ENCODE measurements around the gene RSL1D1. TPM values are rescaled to one million over a fixed set of nuclear protein-coding genes. Genes with fewer than 3 reads are reported as not detected.

Gene RSL1D1
- total RNA-seq, 1 donor from 2014 or later = 89.6 TPM

DNA sequence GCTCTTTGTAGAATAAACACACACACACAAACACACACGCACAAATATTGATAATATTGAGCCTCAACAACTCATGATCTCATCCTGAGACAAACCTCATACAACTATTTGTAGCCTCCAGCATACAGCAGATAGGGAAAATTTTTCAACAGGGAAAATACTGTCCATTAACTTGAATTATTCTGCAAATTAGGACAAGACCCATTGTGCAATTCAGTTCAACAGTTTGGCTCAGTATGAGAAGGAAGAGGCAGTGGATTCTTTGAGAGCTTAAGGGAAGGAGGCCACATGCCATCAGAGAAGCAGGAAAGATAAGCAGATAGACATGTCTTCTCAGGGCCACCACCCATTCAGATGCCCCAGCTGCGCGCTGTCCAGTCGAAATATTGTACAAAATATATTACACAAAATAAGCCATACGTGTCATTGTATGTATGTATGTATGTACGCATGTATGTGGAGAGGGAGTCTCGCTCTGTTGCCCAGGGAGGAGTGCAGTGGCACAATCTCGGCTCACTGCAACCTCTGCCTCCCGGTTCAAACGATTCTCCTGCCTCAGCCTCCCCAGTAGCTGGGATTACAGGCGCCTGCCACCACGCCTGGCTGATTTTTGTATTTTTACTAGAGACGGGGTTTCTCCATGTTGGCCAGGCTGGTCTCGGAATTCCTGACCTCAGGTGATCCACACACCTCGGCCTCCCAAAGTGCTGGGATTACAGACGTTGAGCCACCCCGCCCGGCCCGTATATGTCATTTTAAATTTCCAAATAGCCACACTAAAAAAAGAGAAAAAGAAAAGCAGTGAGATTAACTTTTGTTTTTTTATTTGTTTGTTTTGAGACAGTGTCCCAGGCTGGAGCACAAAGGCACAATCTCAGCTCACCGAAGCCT is 56.1 kb downstream of the RSL1D1 start:
- H3K4me3 Mint-ChIP-seq (ENCODE audit: unreplicated experiment) = peak overlapping the region; percentile 87
- no peaks in the 10 kb centered on the region for H3K27me3 Mint-ChIP-seq (ENCODE audit: low read depth)
- peaks cover 82% of the 10 kb centered on the region for H3K4me1 Mint-ChIP-seq (ENCODE audit: low read depth)
- H3K36me3 Mint-ChIP-seq (ENCODE audit: low read depth) = peaks cover 6% of the 10 kb centered on the region
- no peaks in the 10 kb centered on the region for H3K9me3 Mint-ChIP-seq (ENCODE audit: low read depth)
- TF ChIP-seq, protein P1, sequence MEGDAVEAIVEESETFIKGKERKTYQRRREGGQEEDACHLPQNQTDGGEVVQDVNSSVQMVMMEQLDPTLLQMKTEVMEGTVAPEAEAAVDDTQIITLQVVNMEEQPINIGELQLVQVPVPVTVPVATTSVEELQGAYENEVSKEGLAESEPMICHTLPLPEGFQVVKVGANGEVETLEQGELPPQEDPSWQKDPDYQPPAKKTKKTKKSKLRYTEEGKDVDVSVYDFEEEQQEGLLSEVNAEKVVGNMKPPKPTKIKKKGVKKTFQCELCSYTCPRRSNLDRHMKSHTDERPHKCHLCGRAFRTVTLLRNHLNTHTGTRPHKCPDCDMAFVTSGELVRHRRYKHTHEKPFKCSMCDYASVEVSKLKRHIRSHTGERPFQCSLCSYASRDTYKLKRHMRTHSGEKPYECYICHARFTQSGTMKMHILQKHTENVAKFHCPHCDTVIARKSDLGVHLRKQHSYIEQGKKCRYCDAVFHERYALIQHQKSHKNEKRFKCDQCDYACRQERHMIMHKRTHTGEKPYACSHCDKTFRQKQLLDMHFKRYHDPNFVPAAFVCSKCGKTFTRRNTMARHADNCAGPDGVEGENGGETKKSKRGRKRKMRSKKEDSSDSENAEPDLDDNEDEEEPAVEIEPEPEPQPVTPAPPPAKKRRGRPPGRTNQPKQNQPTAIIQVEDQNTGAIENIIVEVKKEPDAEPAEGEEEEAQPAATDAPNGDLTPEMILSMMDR (IDR thresholded peaks at IDR 0.05) = no peak
- H3K27ac Mint-ChIP-seq (ENCODE audit: unreplicated experiment) = peak overlapping the region; percentile 92
- peak; percentile 33 for DNase-seq (ENCODE audit: low spot score)

- Mint-ChIP-seq H3K4me1 (ENCODE audit: low read depth) (peaks cover 77% of the 10 kb centered on the region), H3K36me3 (ENCODE audit: low read depth) (peaks cover 9% of the 10 kb centered on the region), H3K9me3 (ENCODE audit: low read depth) (no peaks in the 10 kb centered on the region), H3K4me3 (ENCODE audit: unreplicated experiment) (peak overlapping the region; percentile 87), H3K27me3 (ENCODE audit: low read depth) (no peaks in the 10 kb centered on the region), H3K27ac (ENCODE audit: unreplicated experiment) (peak overlapping the region; percentile 81)
- no peak for DNase-seq (ENCODE audit: low spot score)
- TF ChIP-seq, protein P1 (IDR thresholded peaks at IDR 0.05) = no peak
Observed at GRCh38 chr16:11794447-11794846, 56.9 kb downstream of the RSL1D1 start.

- Mint-ChIP-seq H3K4me3 (ENCODE audit: unreplicated experiment) (peak overlapping the region; percentile 9), H3K27ac (ENCODE audit: unreplicated experiment) (peak overlapping the region; percentile 81), H3K9me3 (ENCODE audit: low read depth) (no peaks in the 10 kb centered on the region), H3K36me3 (ENCODE audit: low read depth) (peaks cover 9% of the 10 kb centered on the region), H3K27me3 (ENCODE audit: low read depth) (no peaks in the 10 kb centered on the region), H3K4me1 (ENCODE audit: low read depth) (peaks cover 71% of the 10 kb centered on the region)
- DNase-seq (ENCODE audit: low spot score) = peak; percentile 27
- TF ChIP-seq, protein P1 (IDR thresholded peaks at IDR 0.05) = no peak
Observed at GRCh38 chr16:11793840-11794239, 57.5 kb downstream of the RSL1D1 start.

DNA sequence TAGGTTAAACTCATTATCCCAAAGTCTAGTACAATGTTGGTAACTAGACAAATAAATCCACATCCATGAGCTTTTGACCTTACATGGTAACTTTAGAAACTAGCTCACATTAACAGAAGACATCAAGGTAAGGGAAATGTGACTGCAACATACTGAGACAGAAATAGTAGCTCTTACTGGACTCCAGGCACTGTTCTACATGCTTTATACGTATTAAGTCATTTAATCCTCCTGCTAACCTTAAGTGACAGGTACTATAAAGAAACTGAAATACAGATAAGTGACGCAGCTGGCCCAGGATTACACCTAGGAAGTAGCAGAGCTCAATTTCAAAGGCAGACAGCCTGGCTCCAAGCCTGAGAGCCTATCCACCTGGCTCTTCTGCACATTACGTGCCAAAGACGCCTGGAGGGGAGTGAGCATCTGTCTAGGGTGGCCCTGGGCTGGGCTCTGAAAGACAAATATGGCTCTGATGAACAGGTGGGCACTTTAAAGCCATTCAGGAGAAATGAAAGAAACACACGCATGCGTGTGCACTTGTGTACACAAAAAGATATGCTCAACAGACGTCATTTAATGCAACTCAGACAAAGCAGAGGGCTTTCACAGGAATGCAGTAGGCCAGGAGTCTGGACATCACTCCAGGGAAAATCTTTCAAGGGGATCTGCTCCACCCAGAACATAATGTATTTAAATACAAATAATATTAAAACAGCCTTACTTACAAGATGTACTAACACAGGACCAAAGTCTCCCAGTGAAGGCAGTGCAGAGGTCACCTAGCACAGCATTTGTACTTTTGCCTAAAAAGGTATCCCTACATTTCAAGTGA is 58.7 kb downstream of the RSL1D1 start:
- peaks cover 65% of the 10 kb centered on the region for H3K4me1 Mint-ChIP-seq (ENCODE audit: low read depth)

More for the DNA sequence above, 58.7 kb downstream of the RSL1D1 start:
- DNase-seq (ENCODE audit: low spot score) = peak; percentile 26
- Mint-ChIP-seq H3K27me3 (ENCODE audit: low read depth) (no peaks in the 10 kb centered on the region), H3K27ac (ENCODE audit: unreplicated experiment) (peak overlapping the region; percentile 49), H3K36me3 (ENCODE audit: low read depth) (peaks cover 12% of the 10 kb centered on the region), H3K9me3 (ENCODE audit: low read depth) (no peaks in the 10 kb centered on the region), H3K4me3 (ENCODE audit: unreplicated experiment) (no peak overlapping the region)
- TF ChIP-seq, protein P1 (IDR thresholded peaks at IDR 0.05) = no peak

Measured in chondrocyte (in vitro differentiated cells).